K562 (cell line): ENCODE data around the gene ACTL10. TPM values are rescaled to one million over a fixed set of nuclear protein-coding genes. Genes with fewer than 3 reads are reported as not detected.

Experiments used
- BCL6 ChIP-seq: fragments of 250-450 bp; sonication (Bioruptor Pico); IDR thresholded peaks from 2 replicates; pipeline ENCODE4 v1.4.0; 2020
- ESRRA ChIP-seq: fragments of 450-650 bp; IDR thresholded peaks from 2 replicates; pipeline ENCODE4 v1.6.1; 2014; ENCODE audit warnings: low read depth, mild to moderate bottlenecking, moderate library complexity, borderline replicate concordance
- FUS ChIP-seq: fragments of 200-400 bp; formaldehyde crosslinking; optimal IDR thresholded peaks from 2 replicates; pipeline ENCODE3; 2017; ENCODE audit warnings: low read depth, low read length
- GTF2A2 ChIP-seq: IDR thresholded peaks from 2 replicates; pipeline ENCODE4 v1.6.1; 2016; ENCODE audit warnings: mild to moderate bottlenecking, missing genetic modification characterization, missing compliant biosample characterization
- KLF1 ChIP-seq: fragments of 450-650 bp; IDR thresholded peaks from 2 replicates; pipeline ENCODE4 v1.6.1; 2016; ENCODE audit warnings: missing genetic modification characterization, missing compliant biosample characterization
- KLF16 ChIP-seq: IDR thresholded peaks from 2 replicates; pipeline ENCODE4 v1.6.1; 2016; ENCODE audit warnings: antibody characterized with exemption
- TBP ChIP-seq: optimal IDR thresholded peaks from 2 replicates; pipeline ENCODE3; 2011; ENCODE audit warnings: low read depth, low read length, improper control_type of control experiment
- ZBTB49 ChIP-seq: sonication (generic); formaldehyde crosslinking; IDR thresholded peaks from 2 replicates; pipeline ENCODE4 v1.8.0; 2022; ENCODE audit warnings: missing genetic modification reagents, mild to moderate bottlenecking, borderline replicate concordance
- polyA plus RNA-seq, 8 experiments: library from polyadenylated mRNA; depleted of rRNA in 4 of 8; stranded (reverse) in 5 of 8; unstranded in 3 of 8; fragments of >200 nt; fragmentation: Nextera tagmentation in 2 of 8; fragmentation: Illumina TruSeq in 1 of 8; extraction: Ambion mirVana in 2 of 8; extraction: Trizol in 1 of 8; gene quantifications; 2 replicates each; pipeline versions ENCODE4 v1.2.1 to v1.2.3, GENCODE V29; 2011 to 2014; ENCODE audit warnings: inconsistent platforms in 1 of 8, missing spikeins in 1 of 8
- total RNA-seq, 7 experiments: library from RNA; depleted of rRNA in 6 of 7; stranded (reverse); fragments of >200 nt in 6 of 7; fragmentation: Illumina TruSeq in 2 of 7; extraction: Trizol in 2 of 7; gene quantifications; 2 replicates each; pipeline versions ENCODE4 v1.2.1 to v1.2.3, GENCODE V29; 2011 to 2021; ENCODE audit warnings: low replicate concordance in 1 of 7
- TF ChIP-seq, protein P1 (sequence below): fragments of 450-650 bp; IDR thresholded peaks from 2 replicates; pipeline ENCODE4 v1.6.1; 2018; ENCODE audit warnings: mild to moderate bottlenecking, low read depth; ENCODE audit not compliant: partially characterized antibody
- TF ChIP-seq, protein P2 (sequence below): fragments of 450-650 bp; IDR thresholded peaks from 2 replicates; pipeline ENCODE4 v1.6.1; 2016; ENCODE audit warnings: mild to moderate bottlenecking, moderate library complexity

ACTL10 gene
- total and polyA plus RNA-seq, 9 of the 15 experiments (the other 6 are each of a cell fraction or from before 2014, with no cell fraction given) = 0.07 to 0.14 TPM; not detected in 7

- no peak for TF ChIP-seq GTF2A2 (tag)
- TF ChIP-seq, protein P1, sequence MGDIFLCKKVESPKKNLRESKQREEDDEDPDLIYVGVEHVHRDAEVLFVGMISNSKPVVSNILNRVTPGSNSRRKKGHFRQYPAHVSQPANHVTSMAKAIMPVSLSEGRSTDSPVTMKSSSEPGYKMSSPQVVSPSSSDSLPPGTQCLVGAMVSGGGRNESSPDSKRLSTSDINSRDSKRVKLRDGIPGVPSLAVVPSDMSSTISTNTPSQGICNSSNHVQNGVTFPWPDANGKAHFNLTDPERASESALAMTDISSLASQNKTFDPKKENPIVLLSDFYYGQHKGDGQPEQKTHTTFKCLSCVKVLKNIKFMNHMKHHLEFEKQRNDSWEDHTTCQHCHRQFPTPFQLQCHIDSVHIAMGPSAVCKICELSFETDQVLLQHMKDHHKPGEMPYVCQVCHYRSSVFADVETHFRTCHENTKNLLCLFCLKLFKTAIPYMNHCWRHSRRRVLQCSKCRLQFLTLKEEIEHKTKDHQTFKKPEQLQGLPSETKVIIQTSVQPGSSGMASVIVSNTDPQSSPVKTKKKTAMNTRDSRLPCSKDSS = no peak
- peak; percentile 90 for TF ChIP-seq FUS
- no peak for TF ChIP-seq KLF1 (tag)
- TF ChIP-seq, protein P2, sequence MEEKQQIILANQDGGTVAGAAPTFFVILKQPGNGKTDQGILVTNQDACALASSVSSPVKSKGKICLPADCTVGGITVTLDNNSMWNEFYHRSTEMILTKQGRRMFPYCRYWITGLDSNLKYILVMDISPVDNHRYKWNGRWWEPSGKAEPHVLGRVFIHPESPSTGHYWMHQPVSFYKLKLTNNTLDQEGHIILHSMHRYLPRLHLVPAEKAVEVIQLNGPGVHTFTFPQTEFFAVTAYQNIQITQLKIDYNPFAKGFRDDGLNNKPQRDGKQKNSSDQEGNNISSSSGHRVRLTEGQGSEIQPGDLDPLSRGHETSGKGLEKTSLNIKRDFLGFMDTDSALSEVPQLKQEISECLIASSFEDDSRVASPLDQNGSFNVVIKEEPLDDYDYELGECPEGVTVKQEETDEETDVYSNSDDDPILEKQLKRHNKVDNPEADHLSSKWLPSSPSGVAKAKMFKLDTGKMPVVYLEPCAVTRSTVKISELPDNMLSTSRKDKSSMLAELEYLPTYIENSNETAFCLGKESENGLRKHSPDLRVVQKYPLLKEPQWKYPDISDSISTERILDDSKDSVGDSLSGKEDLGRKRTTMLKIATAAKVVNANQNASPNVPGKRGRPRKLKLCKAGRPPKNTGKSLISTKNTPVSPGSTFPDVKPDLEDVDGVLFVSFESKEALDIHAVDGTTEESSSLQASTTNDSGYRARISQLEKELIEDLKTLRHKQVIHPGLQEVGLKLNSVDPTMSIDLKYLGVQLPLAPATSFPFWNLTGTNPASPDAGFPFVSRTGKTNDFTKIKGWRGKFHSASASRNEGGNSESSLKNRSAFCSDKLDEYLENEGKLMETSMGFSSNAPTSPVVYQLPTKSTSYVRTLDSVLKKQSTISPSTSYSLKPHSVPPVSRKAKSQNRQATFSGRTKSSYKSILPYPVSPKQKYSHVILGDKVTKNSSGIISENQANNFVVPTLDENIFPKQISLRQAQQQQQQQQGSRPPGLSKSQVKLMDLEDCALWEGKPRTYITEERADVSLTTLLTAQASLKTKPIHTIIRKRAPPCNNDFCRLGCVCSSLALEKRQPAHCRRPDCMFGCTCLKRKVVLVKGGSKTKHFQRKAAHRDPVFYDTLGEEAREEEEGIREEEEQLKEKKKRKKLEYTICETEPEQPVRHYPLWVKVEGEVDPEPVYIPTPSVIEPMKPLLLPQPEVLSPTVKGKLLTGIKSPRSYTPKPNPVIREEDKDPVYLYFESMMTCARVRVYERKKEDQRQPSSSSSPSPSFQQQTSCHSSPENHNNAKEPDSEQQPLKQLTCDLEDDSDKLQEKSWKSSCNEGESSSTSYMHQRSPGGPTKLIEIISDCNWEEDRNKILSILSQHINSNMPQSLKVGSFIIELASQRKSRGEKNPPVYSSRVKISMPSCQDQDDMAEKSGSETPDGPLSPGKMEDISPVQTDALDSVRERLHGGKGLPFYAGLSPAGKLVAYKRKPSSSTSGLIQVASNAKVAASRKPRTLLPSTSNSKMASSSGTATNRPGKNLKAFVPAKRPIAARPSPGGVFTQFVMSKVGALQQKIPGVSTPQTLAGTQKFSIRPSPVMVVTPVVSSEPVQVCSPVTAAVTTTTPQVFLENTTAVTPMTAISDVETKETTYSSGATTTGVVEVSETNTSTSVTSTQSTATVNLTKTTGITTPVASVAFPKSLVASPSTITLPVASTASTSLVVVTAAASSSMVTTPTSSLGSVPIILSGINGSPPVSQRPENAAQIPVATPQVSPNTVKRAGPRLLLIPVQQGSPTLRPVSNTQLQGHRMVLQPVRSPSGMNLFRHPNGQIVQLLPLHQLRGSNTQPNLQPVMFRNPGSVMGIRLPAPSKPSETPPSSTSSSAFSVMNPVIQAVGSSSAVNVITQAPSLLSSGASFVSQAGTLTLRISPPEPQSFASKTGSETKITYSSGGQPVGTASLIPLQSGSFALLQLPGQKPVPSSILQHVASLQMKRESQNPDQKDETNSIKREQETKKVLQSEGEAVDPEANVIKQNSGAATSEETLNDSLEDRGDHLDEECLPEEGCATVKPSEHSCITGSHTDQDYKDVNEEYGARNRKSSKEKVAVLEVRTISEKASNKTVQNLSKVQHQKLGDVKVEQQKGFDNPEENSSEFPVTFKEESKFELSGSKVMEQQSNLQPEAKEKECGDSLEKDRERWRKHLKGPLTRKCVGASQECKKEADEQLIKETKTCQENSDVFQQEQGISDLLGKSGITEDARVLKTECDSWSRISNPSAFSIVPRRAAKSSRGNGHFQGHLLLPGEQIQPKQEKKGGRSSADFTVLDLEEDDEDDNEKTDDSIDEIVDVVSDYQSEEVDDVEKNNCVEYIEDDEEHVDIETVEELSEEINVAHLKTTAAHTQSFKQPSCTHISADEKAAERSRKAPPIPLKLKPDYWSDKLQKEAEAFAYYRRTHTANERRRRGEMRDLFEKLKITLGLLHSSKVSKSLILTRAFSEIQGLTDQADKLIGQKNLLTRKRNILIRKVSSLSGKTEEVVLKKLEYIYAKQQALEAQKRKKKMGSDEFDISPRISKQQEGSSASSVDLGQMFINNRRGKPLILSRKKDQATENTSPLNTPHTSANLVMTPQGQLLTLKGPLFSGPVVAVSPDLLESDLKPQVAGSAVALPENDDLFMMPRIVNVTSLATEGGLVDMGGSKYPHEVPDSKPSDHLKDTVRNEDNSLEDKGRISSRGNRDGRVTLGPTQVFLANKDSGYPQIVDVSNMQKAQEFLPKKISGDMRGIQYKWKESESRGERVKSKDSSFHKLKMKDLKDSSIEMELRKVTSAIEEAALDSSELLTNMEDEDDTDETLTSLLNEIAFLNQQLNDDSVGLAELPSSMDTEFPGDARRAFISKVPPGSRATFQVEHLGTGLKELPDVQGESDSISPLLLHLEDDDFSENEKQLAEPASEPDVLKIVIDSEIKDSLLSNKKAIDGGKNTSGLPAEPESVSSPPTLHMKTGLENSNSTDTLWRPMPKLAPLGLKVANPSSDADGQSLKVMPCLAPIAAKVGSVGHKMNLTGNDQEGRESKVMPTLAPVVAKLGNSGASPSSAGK = peak; percentile 47; the same call in 1 of the 2 replicates
- peak; percentile 43; the same call in 1 of the 2 replicates for TF ChIP-seq ESRRA
- peak; percentile 52 for TF ChIP-seq TBP
- no peak for TF ChIP-seq KLF16
- no peak for TF ChIP-seq ZBTB49 (CRISPR knock-in tag)
- no peak for TF ChIP-seq BCL6 (CRISPR knock-in tag)
Observed at GRCh38 chr20:33663161-33664084, 3.3 kb upstream of the ACTL10 start (continued).
